RCC 7860 (cell line): Measurements from ENCODE around the gene C14orf119.

Experiments
- DNase-seq: peaks from one replicate; pipeline ENCODE4 v3.0.0-alpha.2; 2015; ENCODE audit warnings: low spot score
- FAIRE-seq: peaks from 2 replicates; lab custom pipeline; 2012; peaks lifted over from hg19 to GRCh38; lab: Jason Lieb, UNC

The C14orf119 gene

DNA sequence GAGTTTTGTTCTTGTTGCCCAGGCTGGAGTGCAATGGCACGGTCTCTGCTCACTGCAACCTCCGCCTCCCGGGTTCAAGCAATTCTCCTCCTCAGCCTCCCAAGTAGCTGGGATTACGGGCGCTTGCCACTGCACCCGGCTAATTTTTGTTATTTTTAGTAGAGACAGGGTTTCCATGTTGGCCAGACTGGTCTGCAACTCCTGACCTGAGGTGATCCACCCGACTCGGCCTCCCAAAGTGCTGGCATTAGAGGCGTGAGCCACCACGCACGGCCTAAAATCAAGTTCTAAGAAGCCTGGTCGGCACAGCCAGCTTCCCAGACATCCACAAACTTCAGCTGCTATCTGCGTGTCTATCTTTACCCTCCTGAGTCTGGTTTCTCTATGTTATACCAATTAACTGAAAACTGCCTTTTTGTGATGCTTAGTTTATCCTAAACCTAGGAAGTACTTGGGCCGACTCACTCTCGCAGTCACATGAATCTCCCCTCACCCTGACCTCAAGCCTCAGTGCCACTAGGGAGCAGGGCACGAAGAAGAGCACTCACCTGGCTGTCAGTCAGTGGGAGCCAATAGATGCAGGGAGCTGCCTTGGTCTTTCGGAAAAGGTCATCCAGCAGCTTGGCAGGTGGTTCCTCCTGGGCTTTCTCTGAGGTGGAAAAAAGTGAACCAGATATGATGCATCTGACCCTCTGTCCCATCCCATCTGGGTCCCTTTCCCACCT lies 34.6 kb upstream of the C14orf119 start:
- no peak for FAIRE-seq
- DNase-seq: no peak

- peak; percentile 80 for DNase-seq
- FAIRE-seq: peak; percentile 76
Observed at GRCh38 chr14:23062002-23062401, 33.3 kb upstream of the C14orf119 start.

DNA sequence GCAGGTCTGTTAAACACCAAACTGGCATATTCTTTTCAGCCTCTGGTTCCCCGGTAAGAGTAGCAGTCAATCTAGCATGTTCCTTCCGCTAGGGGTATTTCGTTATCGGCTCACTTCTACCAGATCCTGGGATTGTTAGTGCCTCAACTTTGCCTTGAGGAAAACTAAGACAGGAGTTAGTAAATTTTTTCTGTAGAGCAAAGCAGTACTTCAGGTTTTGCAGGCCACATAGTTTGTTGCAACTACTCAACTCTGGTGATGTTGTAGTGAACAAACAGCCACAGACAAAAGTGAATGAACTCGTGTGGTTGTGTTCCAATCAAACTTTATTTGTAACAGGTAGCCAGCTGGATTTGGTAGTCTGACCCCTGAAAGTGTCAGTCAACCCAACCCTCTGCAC lies 31.7 kb upstream of the C14orf119 start:
- no peak for DNase-seq
- no peak for FAIRE-seq

GRCh38 chr14:23066368-23066767 lies 28.9 kb upstream of the C14orf119 start:
- no peak for DNase-seq
- no peak for FAIRE-seq

GRCh38 chr14:23066855-23067744 lies 28.2 kb upstream of the C14orf119 start:
- no peak for DNase-seq
- no peak for FAIRE-seq

DNA sequence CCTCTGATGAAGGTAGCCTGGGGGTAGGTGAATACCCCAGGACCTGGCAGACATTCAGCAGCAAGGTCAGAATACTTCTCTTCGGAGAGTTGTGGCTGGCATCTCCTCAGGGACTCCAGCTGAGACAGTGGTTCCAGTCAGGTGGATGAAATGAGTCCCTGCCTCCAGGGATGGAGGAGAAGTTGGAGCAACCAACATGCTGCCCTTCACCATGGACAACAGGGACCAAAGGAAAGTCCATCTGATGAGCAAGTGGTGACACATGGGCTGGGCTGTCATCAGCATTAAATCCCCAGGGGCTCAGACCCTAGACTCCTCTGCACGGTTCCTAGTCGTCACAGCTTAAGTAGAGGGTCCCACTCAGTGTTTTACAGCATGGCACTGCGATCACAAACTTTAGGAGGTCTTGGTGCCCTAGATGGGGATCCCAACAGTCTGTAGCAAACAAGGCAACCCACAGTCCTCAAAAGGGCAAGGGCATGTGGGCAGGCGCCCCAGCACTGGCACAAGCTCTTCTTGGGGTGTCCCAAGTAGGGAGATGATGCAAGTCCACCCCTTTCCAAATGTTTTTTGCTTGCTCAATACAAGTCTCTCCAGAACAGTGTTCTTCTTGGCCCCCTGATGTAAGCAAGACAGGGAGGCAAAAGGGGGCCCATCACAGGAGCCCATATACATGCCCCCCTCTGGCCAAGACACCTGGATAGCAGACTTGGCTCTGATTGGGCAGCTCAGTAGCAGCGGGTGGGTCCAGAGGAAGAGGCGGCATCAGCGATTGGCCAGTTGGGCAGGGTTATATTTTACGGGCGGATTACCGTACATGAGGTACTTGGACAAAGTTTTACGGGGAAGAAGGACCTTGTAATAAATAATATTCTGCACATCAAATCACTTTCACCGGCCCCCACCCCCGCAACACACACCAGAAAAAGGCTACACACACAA lies 27.2 kb upstream of the C14orf119 start:
- FAIRE-seq: no peak
- DNase-seq: no peak

DNA sequence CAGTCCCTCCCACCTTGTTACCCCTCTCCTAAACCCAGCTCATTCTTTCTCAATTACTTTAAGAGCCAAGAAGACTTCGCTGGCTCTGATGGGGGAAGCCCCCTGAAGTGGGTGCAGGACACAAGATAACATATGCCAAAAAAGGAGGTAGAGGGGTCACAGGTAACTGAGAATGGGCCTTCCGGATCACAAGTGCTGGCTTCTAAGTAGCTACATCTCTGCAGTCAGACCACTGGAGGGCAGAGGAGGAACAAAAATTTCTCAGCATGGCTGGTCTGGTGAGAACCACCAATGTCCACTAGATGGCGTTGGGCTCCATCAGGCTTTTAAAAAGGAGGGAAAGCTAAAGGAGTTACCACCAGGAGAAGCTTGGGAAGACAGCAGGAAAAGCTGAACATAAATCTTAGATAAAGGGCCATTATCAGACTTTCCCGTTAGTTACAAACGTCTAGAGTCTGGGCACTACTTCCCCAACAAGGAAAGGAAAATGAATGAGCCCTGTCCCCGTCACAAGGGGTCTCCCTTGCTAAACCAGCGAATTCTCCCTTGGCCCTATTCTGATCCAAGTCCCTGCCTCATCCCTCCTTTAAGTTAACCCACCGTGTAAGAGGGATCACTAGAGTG lies 26.4 kb upstream of the C14orf119 start:
- DNase-seq (peak; percentile 72), FAIRE-seq (peak; percentile 12)

DNA sequence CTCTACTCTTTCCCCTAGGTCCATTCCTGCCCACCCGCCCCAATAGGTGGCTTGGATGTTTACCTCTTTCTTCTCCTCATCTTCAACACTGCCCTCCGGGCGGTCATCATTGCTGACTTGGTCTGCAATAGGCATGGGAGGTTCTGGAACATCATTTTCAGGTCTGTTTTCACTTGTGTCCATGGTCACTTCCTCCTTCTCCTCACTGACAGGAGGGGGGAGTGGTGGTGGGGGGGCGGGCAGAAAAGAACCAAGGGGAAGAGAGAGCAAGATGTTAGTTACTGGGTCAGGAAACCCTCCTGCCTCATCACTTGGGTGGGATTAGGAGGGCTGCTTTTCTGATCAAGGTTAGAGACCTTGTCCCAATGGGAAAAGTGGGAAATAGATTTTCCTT lies 25.9 kb upstream of the C14orf119 start:
- FAIRE-seq (no peak), DNase-seq (no peak)

DNA sequence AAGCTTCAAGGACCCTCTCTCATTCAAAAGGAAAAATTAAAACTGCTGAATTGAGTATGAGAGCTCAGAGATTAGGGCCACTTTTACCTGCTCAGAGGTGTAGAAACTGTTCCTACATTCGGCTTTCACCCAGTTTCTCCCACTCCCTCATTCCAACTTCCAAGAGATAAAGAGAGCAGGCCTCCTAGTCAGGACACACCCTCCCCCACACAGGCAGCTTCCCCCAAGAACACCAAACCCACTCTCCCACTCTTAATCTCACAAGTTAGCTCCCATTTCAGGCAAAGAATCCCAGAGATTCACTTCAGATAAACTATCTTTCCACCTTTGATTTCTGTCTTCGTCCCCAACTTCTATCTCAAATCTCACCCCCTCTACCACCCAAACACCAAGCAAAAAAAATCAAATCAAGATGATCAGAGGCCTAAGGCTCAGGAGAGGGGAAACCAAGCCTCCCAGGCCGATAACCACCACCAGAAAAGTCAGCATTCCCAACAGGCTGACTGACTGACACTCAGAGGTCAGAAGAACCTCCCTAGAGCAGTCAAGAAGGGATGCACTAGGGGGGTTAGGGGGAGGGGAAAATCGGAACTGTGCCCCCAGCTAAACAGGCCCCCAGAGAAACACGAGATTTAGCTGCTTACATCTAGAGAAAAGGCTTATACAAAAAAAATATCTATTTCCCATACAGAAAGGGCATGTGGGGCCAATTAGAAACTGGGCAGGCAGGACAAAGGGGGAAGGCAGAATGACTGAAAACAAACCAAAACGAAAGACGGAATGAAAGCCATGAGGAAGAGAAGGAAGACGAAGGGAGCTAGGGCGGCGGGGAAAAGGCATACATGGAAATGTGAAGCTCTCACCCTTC lies 24.8 kb upstream of the C14orf119 start:
- no peak for DNase-seq
- FAIRE-seq: no peak

DNA sequence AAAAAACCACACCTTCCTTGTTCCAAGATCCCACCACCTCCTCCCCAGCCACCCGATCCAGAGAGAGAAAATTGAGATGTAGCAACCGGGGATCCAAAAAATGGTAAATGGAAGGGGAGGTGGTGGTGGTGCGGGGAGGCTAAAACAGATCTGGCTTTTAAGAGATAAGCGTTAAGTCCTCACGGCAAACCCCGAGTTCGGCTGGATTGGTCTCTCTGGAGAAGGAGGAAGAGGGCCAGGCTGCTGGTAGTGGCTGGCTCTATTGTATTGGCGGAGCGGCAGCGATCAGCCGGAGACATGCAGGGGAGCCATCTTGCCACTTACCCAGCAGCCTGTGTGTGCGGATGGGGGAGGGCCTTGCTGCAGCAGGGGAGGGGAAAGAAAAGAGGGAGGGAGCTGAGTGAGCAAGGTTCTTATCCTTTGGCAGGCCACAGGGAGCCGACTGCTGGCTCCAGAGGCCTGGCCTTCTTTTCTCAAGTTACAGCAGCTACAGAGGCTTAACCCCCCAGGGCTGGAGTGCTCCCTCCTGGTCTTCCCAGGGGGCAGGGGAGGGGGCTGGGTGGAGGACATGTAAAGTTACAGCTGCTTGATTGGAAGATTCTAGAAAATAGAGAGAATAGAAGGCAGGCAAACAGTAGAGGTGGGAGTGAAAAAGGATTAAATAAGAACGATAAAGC lies 23.9 kb upstream of the C14orf119 start:
- FAIRE-seq (no peak), DNase-seq (peak; percentile 62)

GRCh38 chr14:23071921-23072539 lies 23.3 kb upstream of the C14orf119 start:
- FAIRE-seq (no peak), DNase-seq (no peak)

DNA sequence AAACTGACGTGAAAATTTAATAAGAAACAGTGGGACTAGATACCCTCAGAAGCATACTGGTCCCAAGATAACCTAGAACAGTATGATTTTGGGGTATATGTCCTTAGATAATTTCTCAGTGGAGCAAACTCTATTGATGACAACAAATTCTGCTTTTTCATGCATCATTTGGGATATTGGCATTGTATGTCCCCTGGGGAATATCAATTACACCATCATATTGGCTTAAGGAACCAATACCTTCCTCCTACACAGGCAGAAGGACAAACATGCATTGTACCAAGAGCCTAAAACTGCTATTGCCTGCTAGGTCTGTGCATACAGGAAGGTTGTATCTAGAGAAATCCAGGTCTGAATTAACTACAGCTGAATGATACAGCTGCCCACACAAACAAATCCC lies 20.4 kb upstream of the C14orf119 start:
- DNase-seq (no peak), FAIRE-seq (no peak)

GRCh38 chr14:23076785-23077408 lies 18.4 kb upstream of the C14orf119 start:
- no peak for FAIRE-seq
- no peak for DNase-seq

DNA sequence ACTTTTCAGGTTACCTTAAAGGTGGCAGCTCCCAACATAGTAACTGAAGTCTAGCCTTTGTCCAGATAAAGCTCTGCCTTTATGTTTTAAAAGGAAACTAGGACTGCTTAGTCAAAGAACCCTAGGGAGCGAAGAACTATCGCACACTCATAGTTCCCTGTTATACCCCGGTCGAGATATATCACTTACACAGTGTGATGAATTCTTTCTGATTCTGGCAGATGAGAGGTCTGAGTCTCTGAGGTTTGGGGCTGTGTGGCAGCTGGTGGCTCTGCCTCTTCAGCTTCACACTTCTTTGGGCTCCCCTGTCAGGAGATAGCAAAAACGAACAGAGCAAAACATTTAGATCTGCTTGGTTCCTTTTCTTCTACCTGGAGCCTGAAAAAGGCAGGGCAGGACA lies 17.3 kb upstream of the C14orf119 start:
- DNase-seq (no peak), FAIRE-seq (no peak)

DNA sequence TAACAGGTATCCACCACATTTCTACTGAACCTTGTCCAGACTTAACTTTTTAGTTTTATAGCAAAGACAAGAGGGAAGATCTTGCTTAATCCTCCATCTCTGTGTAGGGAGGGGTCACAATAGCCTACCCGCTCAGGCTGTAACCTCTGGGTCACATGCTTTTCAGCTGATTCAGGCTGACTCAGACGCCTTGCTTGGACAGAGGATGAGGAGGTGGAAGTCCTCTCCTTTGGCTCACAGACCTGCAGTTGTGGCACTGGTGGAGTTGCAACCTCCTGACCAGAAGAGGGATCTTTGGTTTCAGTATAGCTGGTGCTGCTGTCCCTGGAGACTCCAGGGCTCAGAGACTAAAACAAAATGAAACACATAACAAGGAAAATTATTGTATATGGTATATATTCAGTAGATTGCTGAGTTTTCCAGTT lies 16.6 kb upstream of the C14orf119 start:
- FAIRE-seq (peak; percentile 87), DNase-seq (peak; percentile 80)

- DNase-seq (peak; percentile 10), FAIRE-seq (no peak)
Observed at GRCh38 chr14:23079716-23080115, 15.6 kb upstream of the C14orf119 start.

DNA sequence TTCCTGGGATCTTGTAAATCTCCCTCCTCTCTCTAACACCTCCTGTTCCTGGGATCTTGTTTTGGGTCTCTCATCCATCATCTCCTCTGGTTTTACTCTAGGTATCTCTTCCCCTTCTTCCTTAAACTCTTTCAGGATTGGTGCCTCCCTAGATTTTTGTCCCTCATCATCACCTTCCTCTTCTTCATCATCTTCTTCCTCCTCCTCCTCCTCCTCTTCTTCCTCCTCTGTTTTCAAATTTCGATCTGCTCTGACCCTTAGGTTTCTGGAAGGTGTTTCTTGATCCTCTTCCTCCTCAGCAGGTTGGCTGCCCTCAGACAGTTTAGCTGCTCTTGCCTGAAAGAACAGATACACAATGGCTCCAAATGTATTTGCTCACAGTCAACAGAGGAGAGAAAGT lies 14.8 kb upstream of the C14orf119 start:
- DNase-seq (no peak), FAIRE-seq (no peak)

DNA sequence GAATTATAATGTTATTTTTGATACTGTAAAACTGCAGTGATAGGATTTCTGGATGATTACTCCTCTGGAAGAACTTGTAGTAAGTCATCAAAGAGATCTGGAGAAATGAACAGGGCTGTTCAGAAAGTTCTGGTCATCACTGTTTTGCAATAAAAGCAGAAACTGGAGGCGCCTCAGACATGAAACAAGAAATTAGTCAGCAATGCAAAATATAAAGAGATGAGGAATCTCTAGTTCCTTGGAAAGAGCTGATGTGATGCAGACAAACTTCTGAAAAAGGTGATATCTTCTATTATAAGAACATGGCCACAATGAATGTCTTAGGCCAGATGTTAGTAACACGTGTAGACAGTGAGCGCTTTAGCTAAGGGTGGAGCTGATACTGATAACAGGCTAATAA lies 9.8 kb upstream of the C14orf119 start:
- no peak for DNase-seq
- no peak for FAIRE-seq
